ENCODE results near the gene GDNF. TPM values are rescaled to one million over a fixed set of nuclear protein-coding genes. Genes with fewer than 3 reads are reported as not detected.

The GDNF gene
- total RNA-seq, 4 donors from 2014 or later: 2.0 to 10.1 (median 5.0) TPM

DNA sequence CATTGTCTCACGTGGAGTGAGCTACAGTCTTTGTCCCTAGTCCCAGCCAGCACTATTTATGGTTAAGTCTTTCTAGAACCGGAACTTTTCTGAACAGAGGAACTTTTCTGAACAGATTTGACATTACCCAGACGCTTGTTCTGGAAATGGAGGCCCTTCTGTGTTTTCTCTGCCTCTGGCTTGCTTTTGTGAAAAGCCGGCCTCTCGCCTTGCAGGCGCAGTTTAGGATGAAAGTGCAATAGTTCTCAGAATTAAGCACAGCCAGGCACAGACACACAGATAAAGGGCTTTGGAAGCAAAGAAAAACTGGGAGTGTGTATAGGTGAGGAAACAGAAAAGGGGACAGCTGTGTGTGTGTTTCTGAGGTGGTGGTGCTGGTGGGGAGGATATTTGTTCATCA, 5.9 kb downstream of the GDNF start:
- Histone ChIP-seq H3K36me3 (no peaks in the 10 kb centered on the region), H3K4me1 (peaks cover 22 to 77% (median 71%) of the 10 kb centered on the region in 4 donors), H3K27me3 (peaks cover 0 to 33% (median 0%) of the 10 kb centered on the region in 4 donors), H3K27ac (replicated peaks in 1 of 4) (peak overlapping the region; percentile 85 to 94 (median 92)), H3K9me3 (no peaks in the 10 kb centered on the region), H3K4me3 (peak overlapping the region; percentile 69 to 82 (median 72))
- intact Hi-C loops (cut with DNase I): no loop called here
- 42% methylated on average over 6 of the region's 6 CpGs for WGBS
- TF ChIP-seq, protein P1, sequence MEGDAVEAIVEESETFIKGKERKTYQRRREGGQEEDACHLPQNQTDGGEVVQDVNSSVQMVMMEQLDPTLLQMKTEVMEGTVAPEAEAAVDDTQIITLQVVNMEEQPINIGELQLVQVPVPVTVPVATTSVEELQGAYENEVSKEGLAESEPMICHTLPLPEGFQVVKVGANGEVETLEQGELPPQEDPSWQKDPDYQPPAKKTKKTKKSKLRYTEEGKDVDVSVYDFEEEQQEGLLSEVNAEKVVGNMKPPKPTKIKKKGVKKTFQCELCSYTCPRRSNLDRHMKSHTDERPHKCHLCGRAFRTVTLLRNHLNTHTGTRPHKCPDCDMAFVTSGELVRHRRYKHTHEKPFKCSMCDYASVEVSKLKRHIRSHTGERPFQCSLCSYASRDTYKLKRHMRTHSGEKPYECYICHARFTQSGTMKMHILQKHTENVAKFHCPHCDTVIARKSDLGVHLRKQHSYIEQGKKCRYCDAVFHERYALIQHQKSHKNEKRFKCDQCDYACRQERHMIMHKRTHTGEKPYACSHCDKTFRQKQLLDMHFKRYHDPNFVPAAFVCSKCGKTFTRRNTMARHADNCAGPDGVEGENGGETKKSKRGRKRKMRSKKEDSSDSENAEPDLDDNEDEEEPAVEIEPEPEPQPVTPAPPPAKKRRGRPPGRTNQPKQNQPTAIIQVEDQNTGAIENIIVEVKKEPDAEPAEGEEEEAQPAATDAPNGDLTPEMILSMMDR (IDR thresholded peaks at IDR 0.05): no peak
- TF ChIP-seq EP300 (IDR thresholded peaks at IDR 0.05) (no peak), POLR2AphosphoS5 (IDR thresholded peaks at IDR 0.05) (peak in 1 of 2 donors; percentile 34)
- DNase-seq (ENCODE audit: extremely low spot score): no peak

DNA sequence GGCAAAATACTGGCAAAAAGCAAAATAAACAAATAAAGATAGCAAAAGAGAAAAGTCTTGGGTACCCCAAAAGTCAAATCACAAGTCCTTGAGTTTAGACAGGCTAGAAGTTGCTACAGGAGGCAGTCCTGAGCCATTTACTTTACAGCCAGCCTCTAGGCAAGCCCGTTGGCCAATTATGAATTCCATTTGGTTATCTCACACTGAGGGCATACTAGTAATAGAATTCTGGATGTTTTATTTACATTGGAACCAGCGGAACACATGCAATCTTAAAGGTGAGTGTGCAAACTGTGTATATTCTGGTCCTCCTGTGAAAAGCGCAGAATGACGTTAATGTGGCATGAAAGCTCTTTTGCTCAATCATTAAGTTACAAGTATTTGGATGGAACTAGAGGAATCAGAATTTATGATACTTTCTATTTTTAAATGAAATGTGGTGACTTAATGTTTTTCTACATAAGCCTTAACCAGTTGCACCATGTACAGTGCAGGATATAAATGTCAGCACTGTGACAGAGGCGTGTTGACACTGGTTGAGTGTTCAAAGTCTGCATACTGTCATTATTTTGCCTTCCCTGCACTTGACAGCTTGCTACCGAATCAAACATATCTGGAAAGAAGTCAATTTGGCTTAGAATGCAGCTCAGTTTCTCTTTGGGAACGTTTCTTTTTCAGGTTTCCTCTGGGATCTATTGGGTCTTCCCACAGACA, 7.9 kb downstream of the GDNF start:
- no peaks in the 10 kb centered on the region for H3K9me3 ChIP-seq
- H3K27ac ChIP-seq (replicated peaks in 1 of 4): peak overlapping the region in 1 of 4 donors; percentile 94
- H3K27me3 ChIP-seq: peaks cover 0 to 18% (median 0%) of the 10 kb centered on the region in 4 donors
- no peaks in the 10 kb centered on the region for H3K36me3 ChIP-seq
- TF ChIP-seq POLR2AphosphoS5 (IDR thresholded peaks at IDR 0.05) (no peak), POLR2A (IDR thresholded peaks at IDR 0.05; ENCODE audit: low read depth) (no peak)
- TF ChIP-seq, protein P1 (IDR thresholded peaks at IDR 0.05): no peak
- H3K4me1 ChIP-seq: peaks cover 5 to 57% (median 55%) of the 10 kb centered on the region in 4 donors
- H3K4me3 ChIP-seq: no peak overlapping the region
- no peak for DNase-seq (ENCODE audit: extremely low spot score)
- intact Hi-C loops (cut with DNase I): no loop called here
- WGBS: 60% methylated on average over 7 of the region's 7 CpGs

DNA sequence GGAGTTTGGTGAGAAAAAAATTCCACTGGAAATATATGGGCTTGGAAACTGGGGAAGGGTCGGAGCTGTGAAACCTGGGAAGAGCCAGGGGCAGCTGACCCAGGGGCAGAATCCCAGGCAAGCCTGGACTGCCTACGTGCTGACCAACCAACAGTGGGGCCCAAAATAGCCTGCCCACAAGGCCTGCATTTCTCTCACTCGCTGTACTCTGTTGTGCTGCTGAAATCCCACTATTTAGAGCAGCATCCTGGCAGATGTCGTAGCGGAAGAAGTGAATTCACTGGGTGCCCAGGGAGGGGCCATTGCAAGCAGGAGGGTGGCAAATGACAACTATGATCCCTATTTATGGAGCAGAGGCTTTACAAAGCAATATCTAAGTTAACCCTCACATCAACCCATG, 9.5 kb downstream of the GDNF start:
- Histone ChIP-seq H3K27ac (replicated peaks in 1 of 4) (no peak overlapping the region), H3K27me3 (peaks cover 0 to 13% (median 0%) of the 10 kb centered on the region in 4 donors), H3K36me3 (peaks cover 0 to 5% (median 0%) of the 10 kb centered on the region in 4 donors), H3K4me1 (peaks cover 0 to 40% (median 39%) of the 10 kb centered on the region in 4 donors), H3K4me3 (no peak overlapping the region), H3K9me3 (no peaks in the 10 kb centered on the region)
- no peak for TF ChIP-seq POLR2A (IDR thresholded peaks at IDR 0.05; ENCODE audit: low read depth)
- TF ChIP-seq POLR2AphosphoS5 (IDR thresholded peaks at IDR 0.05): no peak
- TF ChIP-seq EP300 (IDR thresholded peaks at IDR 0.05): no peak
- TF ChIP-seq, protein P1 (IDR thresholded peaks at IDR 0.05): no peak
- 80% methylated on average over 5 of the region's 5 CpGs for WGBS
- no peak for DNase-seq (ENCODE audit: extremely low spot score)
- intact Hi-C loops (cut with DNase I): no loop called here

DNA sequence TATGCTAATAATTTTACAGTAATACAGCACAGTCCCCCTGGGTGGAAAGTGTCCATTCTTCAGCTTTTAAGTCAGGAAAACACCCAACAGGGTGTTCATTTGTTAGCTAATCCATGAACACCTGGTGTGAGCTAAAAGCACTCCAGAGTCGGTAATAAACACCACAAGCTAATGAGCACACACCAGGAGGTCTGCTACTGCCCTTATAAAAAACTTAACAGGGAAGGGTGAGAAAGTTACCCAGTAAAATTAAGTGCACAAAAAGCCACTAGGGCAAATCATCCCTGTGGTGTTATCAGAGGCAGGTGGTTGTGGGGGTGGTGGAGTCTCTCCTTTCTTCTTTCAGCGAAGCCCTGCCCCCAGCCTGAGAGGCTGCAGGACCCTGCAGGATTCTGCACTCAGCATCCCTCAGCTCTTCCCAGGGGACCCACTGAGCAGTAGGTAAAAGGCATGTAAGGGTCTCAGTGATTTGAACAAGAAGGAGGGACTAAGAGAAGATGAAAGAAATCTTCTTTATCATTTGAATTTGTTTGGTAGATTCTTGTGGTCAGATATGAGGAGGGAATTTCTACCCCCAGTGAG, 14.4 kb downstream of the GDNF start:
- 70% methylated on average over 2 of the region's 2 CpGs for WGBS
- Histone ChIP-seq H3K4me1 (peaks cover 0 to 27% (median 3%) of the 10 kb centered on the region in 4 donors), H3K9me3 (no peaks in the 10 kb centered on the region), H3K27ac (replicated peaks in 1 of 4) (no peak overlapping the region), H3K27me3 (no peaks in the 10 kb centered on the region), H3K4me3 (no peak overlapping the region), H3K36me3 (peaks cover 0 to 5% (median 0%) of the 10 kb centered on the region in 4 donors)
- no peak for TF ChIP-seq POLR2AphosphoS5 (IDR thresholded peaks at IDR 0.05)
- TF ChIP-seq EP300 (IDR thresholded peaks at IDR 0.05): no peak
- TF ChIP-seq, protein P1 (IDR thresholded peaks at IDR 0.05): no peak
- no peak for DNase-seq (ENCODE audit: extremely low spot score)
- intact Hi-C loops (cut with DNase I): no loop called here
